ACC112 (cell line): ENCODE results near the gene FGGY.

Experiments
- H2AFZ ChIP-seq: fragments of 200-600 bp; sonication (generic); one replicate; pipeline ENCODE4 v1.6.0; 2017; ENCODE audit warnings: antibody characterized with exemption, low read length; ENCODE audit not compliant: unreplicated experiment
- H3K27ac ChIP-seq: fragments of 200-600 bp; sonication (generic); 2 replicates; pipeline ENCODE4 v1.5.1; 2014; ENCODE audit warnings: low read depth, mild to moderate bottlenecking, antibody characterized with exemption, low read length, moderate library complexity
- H3K27me3 ChIP-seq: fragments of 200-600 bp; sonication (generic); 2 replicates; pipeline ENCODE4 v1.6.1; 2014; ENCODE audit warnings: mild to moderate bottlenecking, antibody characterized with exemption, low read length, moderate library complexity, mixed read lengths; ENCODE audit not compliant: insufficient read depth
- H3K36me3 ChIP-seq: fragments of 200-600 bp; sonication (generic); 2 replicates; pipeline ENCODE4 v1.6.1; 2016; ENCODE audit warnings: mild to moderate bottlenecking, antibody characterized with exemption, low read length, moderate library complexity, mixed read lengths; ENCODE audit not compliant: insufficient read depth
- H3K4me1 ChIP-seq: fragments of 200-600 bp; sonication (generic); one replicate; pipeline ENCODE4 v1.6.1; 2016; ENCODE audit warnings: low read length, mixed read lengths; ENCODE audit not compliant: insufficient read depth, unreplicated experiment, control insufficient read depth
- H3K4me3 ChIP-seq: fragments of 200-600 bp; sonication (generic); 2 replicates; pipeline ENCODE4 v1.5.1; 2014; ENCODE audit warnings: mild to moderate bottlenecking, low read depth, low read length
- H3K79me2 ChIP-seq: fragments of 200-600 bp; sonication (generic); one replicate; pipeline ENCODE4 v1.6.0; 2016; ENCODE audit warnings: low read length; ENCODE audit not compliant: control insufficient read depth, unreplicated experiment, insufficient read depth

FGGY gene

DNA sequence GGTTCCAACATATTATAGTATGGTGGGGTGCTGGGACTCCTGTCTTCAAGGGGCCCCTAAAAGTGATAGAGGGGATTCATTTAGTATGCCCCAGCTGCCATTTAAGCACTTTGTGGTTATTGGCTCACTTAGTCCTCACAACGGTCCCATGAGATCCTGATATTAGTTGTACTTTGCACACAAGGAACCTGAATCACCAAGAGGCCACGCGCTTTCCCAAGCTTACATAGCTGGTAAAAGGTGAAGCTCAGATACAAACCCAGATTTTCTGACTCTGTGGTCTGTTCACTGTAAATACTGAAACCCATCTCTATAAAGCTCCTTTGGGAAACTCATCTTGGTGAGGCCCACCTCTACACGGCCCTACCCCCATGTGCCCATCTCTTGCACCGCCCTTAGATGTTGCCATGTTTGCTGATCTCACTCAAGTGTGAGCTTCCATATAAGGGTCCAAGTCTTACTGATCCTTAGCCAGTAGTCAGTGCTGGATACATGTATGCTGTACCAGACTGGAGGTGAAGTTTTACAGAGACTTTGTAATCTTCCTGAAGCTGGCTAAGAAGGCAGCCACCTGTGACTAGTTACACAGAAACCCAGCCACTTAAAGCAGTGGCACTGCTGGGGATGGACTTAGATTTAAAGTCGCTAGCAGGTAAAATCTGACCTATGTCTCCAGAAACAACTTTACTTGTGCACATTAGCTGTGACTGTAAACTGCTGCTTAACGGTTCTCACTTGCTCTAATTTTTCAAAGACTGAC lies 393.5 kb downstream of the FGGY start:
- no peak overlapping the region for H2AFZ ChIP-seq
- H3K27ac ChIP-seq: no peak overlapping the region
- H3K4me1 ChIP-seq: peaks cover 11% of the 10 kb centered on the region
- H3K36me3 ChIP-seq: no peaks in the 10 kb centered on the region
- no peaks in the 10 kb centered on the region for H3K27me3 ChIP-seq
- no peak overlapping the region for H3K4me3 ChIP-seq
- no peaks in the 10 kb centered on the region for H3K79me2 ChIP-seq

DNA sequence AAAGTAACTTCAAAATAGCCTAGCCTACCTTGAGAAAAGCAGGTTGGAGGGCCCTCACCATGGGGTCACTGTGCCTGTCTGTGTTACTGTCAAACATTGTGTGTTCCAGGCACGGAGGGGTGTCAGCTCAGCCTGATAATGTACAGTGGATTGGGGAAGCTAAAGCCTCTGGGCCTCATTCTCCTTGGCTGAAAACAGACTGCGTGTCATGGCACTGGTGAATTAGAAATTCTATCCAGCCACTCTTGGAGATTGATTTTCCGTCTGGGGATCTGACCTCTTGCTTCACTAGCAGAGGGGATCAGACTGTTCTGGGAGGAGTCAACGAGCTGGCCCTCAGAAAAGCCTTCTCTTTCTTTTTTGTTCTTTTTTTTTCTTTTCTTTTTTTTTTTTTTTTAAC lies 394.4 kb downstream of the FGGY start:
- no peak overlapping the region for H3K27ac ChIP-seq
- no peak overlapping the region for H2AFZ ChIP-seq
- H3K27me3 ChIP-seq: no peaks in the 10 kb centered on the region
- no peaks in the 10 kb centered on the region for H3K79me2 ChIP-seq
- H3K36me3 ChIP-seq: no peaks in the 10 kb centered on the region
- H3K4me1 ChIP-seq: peaks cover 11% of the 10 kb centered on the region
- H3K4me3 ChIP-seq: no peak overlapping the region

DNA sequence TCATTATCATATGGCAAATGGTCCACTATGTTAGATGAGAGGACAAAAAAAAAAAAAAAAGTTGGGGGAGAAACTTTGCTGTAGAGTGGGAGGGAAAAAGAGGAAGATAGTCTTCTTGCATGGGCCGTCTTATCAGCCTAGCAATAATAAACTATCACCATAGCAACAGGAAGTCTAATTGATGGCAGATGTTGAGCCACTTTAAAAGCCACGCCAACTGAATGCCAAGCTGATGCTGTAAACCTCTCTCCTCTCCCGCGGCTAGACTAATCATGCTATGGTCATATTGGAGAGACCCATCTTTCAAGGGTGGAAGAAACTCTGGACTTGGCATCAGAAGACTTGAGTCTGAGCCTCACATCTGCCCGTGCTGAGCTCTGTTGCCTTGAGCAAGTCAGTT lies 395.7 kb downstream of the FGGY start:
- Histone ChIP-seq H3K79me2 (no peaks in the 10 kb centered on the region), H3K27me3 (no peaks in the 10 kb centered on the region), H3K27ac (peak overlapping the region; percentile 39), H3K36me3 (no peaks in the 10 kb centered on the region), H3K4me1 (peaks cover 12% of the 10 kb centered on the region), H3K4me3 (no peak overlapping the region), H2AFZ (peak overlapping the region; percentile 66)

DNA sequence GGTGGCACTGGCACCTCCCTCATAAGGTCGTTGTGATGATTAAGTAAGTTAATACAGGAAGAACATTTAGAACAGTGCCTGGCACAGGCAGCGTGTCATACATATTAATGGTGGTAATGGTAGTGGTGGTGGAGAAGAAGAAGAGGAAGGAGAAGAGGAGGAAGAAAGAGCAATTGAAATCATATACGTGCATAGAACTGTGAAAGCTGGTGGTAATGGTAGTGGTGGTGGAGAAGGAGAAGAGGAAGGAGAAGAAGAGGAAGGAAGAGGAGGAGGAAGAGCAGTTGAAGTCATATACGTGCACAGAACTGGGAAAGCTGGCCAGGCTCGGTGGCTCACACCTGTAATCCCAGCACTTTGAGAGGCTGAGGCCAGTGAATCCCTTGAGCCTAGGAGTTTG lies 396.5 kb downstream of the FGGY start:
- H3K4me1 ChIP-seq: peaks cover 19% of the 10 kb centered on the region
- no peaks in the 10 kb centered on the region for H3K36me3 ChIP-seq
- no peaks in the 10 kb centered on the region for H3K79me2 ChIP-seq
- H2AFZ ChIP-seq: no peak overlapping the region
- no peak overlapping the region for H3K27ac ChIP-seq
- no peaks in the 10 kb centered on the region for H3K27me3 ChIP-seq
- no peak overlapping the region for H3K4me3 ChIP-seq

GRCh38 chr1:59695252-59695651 lies 398.4 kb downstream of the FGGY start:
- no peak overlapping the region for H3K27ac ChIP-seq
- no peak overlapping the region for H3K4me3 ChIP-seq
- H3K79me2 ChIP-seq: no peaks in the 10 kb centered on the region
- no peaks in the 10 kb centered on the region for H3K27me3 ChIP-seq
- H3K36me3 ChIP-seq: no peaks in the 10 kb centered on the region
- peaks cover 28% of the 10 kb centered on the region for H3K4me1 ChIP-seq
- H2AFZ ChIP-seq: no peak overlapping the region

- H2AFZ ChIP-seq: no peak overlapping the region
- no peaks in the 10 kb centered on the region for H3K36me3 ChIP-seq
- H3K4me3 ChIP-seq: no peak overlapping the region
- no peaks in the 10 kb centered on the region for H3K27me3 ChIP-seq
- H3K79me2 ChIP-seq: no peaks in the 10 kb centered on the region
- no peak overlapping the region for H3K27ac ChIP-seq
- peaks cover 34% of the 10 kb centered on the region for H3K4me1 ChIP-seq
Measured at GRCh38 chr1:59696421-59697115, 399.7 kb downstream of the FGGY start.

GRCh38 chr1:59697150-59697800 lies 400.4 kb downstream of the FGGY start:
- Histone ChIP-seq H3K36me3 (no peaks in the 10 kb centered on the region), H3K27me3 (no peaks in the 10 kb centered on the region), H3K4me1 (peaks cover 34% of the 10 kb centered on the region), H3K79me2 (no peaks in the 10 kb centered on the region), H3K27ac (no peak overlapping the region), H2AFZ (no peak overlapping the region), H3K4me3 (no peak overlapping the region)

DNA sequence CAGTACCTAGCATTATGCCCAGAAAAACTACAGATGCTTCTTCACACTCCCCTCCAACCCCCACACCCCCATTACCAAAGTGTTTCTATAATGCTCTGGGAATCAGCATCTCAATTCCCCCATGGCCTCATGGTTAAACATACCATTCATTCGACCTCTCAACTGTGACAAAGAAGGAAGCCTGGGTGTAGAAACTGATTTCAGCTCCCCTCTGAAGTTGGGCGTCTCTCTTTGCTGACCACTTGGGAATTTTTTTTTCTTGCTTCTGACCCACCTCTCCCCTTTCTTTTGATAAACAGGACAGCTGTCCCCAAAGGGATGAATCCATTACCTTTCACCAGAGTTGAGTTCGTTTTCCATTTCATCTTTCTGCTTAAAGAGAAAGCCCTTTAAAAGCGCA lies 401.5 kb downstream of the FGGY start:
- Histone ChIP-seq H3K27ac (no peak overlapping the region), H3K4me1 (peaks cover 35% of the 10 kb centered on the region), H3K4me3 (no peak overlapping the region), H3K36me3 (no peaks in the 10 kb centered on the region), H2AFZ (peak overlapping the region; percentile 18), H3K79me2 (no peaks in the 10 kb centered on the region), H3K27me3 (no peaks in the 10 kb centered on the region)

- no peaks in the 10 kb centered on the region for H3K36me3 ChIP-seq
- H3K79me2 ChIP-seq: no peaks in the 10 kb centered on the region
- H3K4me1 ChIP-seq: peaks cover 44% of the 10 kb centered on the region
- peak overlapping the region; percentile 71 for H2AFZ ChIP-seq
- no peak overlapping the region for H3K4me3 ChIP-seq
- H3K27ac ChIP-seq: no peak overlapping the region
- H3K27me3 ChIP-seq: no peaks in the 10 kb centered on the region
Measured at GRCh38 chr1:59699227-59699847, 402.4 kb downstream of the FGGY start.

DNA sequence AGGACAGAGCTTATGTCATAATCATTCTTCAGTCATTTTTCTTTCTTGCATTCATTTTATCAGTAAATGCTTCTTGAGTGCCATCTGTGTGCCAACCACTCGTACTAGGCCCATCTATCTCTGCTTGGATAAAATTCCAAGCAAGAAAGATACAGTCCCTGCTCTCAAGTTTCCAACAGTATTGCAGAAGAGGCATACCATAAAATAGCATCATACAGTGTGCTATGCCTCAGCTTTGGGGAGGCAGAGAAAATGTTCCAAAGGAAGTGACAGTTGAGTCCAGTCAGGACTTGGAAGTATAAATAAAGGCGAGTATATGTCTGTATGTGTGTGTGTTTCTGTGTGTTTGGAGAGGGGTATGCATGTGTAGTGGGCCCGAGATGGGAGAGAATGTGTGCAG lies 404.5 kb downstream of the FGGY start:
- no peak overlapping the region for H3K4me3 ChIP-seq
- no peaks in the 10 kb centered on the region for H3K79me2 ChIP-seq
- H2AFZ ChIP-seq: no peak overlapping the region
- no peaks in the 10 kb centered on the region for H3K36me3 ChIP-seq
- H3K27ac ChIP-seq: no peak overlapping the region
- H3K4me1 ChIP-seq: peaks cover 65% of the 10 kb centered on the region
- H3K27me3 ChIP-seq: no peaks in the 10 kb centered on the region
